ENCODE data around the gene CD96.
A peak's percentile ranks its signal among the peaks of the same experiment; 100 is the strongest.

Gene CD96

DNA sequence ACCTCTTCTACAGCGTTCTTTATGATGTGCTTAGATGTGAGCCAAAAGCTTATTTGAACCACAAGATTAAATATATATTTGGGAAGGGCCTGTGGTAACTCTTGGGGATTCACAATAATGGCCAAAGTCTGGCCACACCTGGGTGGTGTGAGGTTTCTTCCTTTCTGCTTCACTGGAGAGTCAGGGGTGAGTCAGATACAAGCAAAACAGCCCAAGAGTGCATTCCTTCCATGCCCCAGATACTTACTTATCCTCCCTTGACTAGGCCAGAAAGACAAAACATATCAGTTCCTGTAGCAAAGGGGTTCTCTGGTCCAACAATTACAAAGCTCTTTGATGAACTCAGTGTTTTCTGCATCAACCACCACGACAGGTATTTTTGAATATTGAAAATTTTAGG, 52.2 kb downstream of the CD96 start:
- no peaks in the 10 kb centered on the region for H3K36me3 ChIP-seq (ENCODE audit: control insufficient read depth, insufficient read depth, low read length)
- no peaks in the 10 kb centered on the region for H3K9me3 ChIP-seq (ENCODE audit: control insufficient read depth, low read length)
- no peak overlapping the region for H3K27ac ChIP-seq (ENCODE audit: low read depth, low read length, severe bottlenecking)
- H3K4me1 ChIP-seq (ENCODE audit: control insufficient read depth, insufficient read depth, low read length, poor library complexity, severe bottlenecking): peaks cover 40% of the 10 kb centered on the region
- no peak overlapping the region for H3K4me3 ChIP-seq (ENCODE audit: extremely low read depth, insufficient read depth, low read length, poor library complexity, severe bottlenecking)
- no CpG with 5 or more reads among the region's 2 CpGs for WGBS, 2 experiments (ENCODE audit: insufficient coverage in 2 of 2)

DNA sequence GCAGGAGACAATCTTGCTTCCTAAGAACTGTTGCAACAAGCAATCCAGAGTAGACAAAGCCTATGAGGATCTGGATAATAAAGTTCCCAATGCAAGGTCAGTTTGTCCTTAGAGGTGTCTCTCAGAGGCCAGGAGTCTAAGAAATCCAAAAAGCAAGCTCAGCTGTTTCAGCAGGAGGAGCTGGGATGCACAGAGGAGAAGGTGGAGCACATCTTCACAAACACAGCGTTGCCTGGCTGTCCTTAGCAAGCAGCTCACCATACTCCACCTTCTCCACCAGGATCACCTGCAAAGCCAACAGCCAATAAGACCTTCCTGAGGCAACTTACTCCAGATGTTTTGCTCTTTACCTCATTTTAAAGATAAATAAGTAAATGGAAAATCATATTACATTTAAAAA, 52.8 kb downstream of the CD96 start:
- Histone ChIP-seq H3K9me3 (ENCODE audit: control insufficient read depth, low read length) (no peaks in the 10 kb centered on the region), H3K4me3 (ENCODE audit: extremely low read depth, insufficient read depth, low read length, poor library complexity, severe bottlenecking) (no peak overlapping the region), H3K27ac (ENCODE audit: low read depth, low read length, severe bottlenecking) (peak overlapping the region; percentile 51), H3K36me3 (ENCODE audit: control insufficient read depth, insufficient read depth, low read length) (no peaks in the 10 kb centered on the region), H3K4me1 (ENCODE audit: control insufficient read depth, insufficient read depth, low read length, poor library complexity, severe bottlenecking) (peaks cover 36% of the 10 kb centered on the region)
- 0% methylated on average over 1 of the region's 1 CpG; no CpG with 5 or more reads in 1 of the 2 experiments for WGBS, 2 experiments (ENCODE audit: insufficient coverage in 2 of 2)

DNA sequence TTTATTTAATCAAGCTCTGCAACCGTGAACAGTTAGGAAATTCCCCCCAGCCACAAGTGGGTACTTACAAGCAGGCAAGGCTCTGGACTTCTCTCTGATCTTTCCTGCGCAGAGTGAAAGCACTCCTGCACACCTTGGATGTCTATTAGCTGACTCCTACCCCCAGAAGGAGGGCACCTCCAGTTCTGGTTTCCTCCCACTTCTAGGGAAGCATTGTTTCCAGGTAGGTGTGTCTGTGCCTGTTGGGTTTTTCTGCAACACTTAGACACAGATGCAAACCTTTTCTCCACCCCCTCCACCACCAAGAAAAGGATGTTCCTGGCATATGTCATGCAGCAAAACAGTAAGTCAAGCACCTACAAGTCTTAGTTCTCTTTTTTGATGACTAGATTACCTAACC, 53.2 kb downstream of the CD96 start, which contains the start of gene ZBED2:
Gene ZBED2 (minus strand): TSS at position 115 of the 400 bp plus-strand sequence. CDS start 1,145 bp downstream, outside the sequence.
- Histone ChIP-seq H3K4me3 (ENCODE audit: extremely low read depth, insufficient read depth, low read length, poor library complexity, severe bottlenecking) (no peak within 1 kb of the TSS), H3K9me3 (ENCODE audit: control insufficient read depth, low read length) (no peaks in the 10 kb centered on the region), H3K4me1 (ENCODE audit: control insufficient read depth, insufficient read depth, low read length, poor library complexity, severe bottlenecking) (peaks cover 33% of the 10 kb centered on the region), H3K36me3 (ENCODE audit: control insufficient read depth, insufficient read depth, low read length) (no peaks in the 10 kb centered on the region), H3K27ac (ENCODE audit: low read depth, low read length, severe bottlenecking) (peak within 1 kb of the TSS; percentile 51)
- 100% methylated on average over 1 of the region's 2 CpGs for WGBS, 2 experiments (ENCODE audit: insufficient coverage in 2 of 2)

DNA sequence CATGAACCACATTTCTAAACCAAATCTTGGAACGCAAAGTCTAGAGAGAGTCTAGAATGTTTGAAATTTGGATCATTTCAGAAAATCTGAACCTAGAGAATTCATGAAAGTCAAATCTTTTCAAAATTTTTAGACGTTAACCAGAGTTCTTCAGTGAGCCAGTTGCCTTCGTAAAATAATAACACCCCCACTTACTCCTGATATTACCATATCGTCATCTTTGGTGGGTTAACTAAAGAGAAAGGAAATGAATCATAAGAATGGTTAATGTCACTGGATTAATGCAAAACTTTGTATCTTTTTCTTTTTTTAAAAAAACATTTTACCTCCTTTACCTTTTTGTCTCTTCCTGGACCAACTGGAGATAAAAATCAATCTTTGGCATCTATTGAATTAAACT, 54.3 kb downstream of the CD96 start:
- H3K36me3 ChIP-seq (ENCODE audit: control insufficient read depth, insufficient read depth, low read length): no peaks in the 10 kb centered on the region
- peaks cover 29% of the 10 kb centered on the region for H3K4me1 ChIP-seq (ENCODE audit: control insufficient read depth, insufficient read depth, low read length, poor library complexity, severe bottlenecking)
- no peak overlapping the region for H3K27ac ChIP-seq (ENCODE audit: low read depth, low read length, severe bottlenecking)
- no CpG with 5 or more reads among the region's 4 CpGs for WGBS, 2 experiments (ENCODE audit: insufficient coverage in 2 of 2)
- no peaks in the 10 kb centered on the region for H3K9me3 ChIP-seq (ENCODE audit: control insufficient read depth, low read length)
- H3K4me3 ChIP-seq (ENCODE audit: extremely low read depth, insufficient read depth, low read length, poor library complexity, severe bottlenecking): no peak overlapping the region

DNA sequence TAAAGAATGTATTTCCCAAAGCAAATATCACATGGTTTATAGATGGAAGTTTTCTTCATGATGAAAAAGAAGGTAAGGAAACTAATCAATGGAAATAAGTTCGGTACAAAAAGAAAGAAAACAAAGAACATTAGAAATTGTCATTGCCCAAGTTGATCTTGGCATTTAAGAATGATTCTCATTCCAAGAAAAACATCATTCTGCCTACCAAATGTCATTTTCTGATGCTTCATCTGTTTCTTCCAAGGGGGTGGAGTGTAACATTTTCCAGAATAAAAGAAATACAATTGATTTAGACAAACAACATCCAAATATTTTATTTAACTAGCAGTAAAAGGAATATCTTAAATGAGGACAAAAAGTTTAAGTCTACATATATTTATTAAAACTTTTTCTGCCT, 56.1 kb downstream of the CD96 start:
- H3K4me3 ChIP-seq (ENCODE audit: extremely low read depth, insufficient read depth, low read length, poor library complexity, severe bottlenecking): no peak overlapping the region
- peaks cover 18% of the 10 kb centered on the region for H3K4me1 ChIP-seq (ENCODE audit: control insufficient read depth, insufficient read depth, low read length, poor library complexity, severe bottlenecking)
- no peaks in the 10 kb centered on the region for H3K36me3 ChIP-seq (ENCODE audit: control insufficient read depth, insufficient read depth, low read length)
- WGBS, 2 experiments (ENCODE audit: insufficient coverage in 2 of 2): 100% methylated on average over 1 of the region's 1 CpG; no CpG with 5 or more reads in 1 of the 2 experiments
- H3K9me3 ChIP-seq (ENCODE audit: control insufficient read depth, low read length): no peaks in the 10 kb centered on the region
- no peak overlapping the region for H3K27ac ChIP-seq (ENCODE audit: low read depth, low read length, severe bottlenecking)

DNA sequence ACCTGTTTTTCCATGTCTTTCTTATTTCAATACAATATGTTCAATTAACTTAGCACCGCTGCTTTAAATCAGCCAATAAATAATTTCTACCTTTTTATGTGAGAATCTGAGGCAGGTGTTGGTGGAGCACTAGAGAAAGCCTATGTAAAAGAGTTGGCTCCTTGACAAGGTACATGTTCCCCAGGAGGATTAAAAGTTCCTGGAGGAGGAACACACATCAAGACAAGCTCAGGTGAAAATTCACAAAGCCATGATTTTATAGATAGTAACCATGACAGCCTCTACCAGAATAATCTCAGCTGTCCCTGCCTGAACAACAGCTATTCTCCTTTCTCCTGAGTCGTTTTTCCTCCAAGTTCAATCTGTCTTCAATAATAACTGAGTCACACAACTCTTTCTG, 56.6 kb downstream of the CD96 start:
- Histone ChIP-seq H3K4me3 (ENCODE audit: extremely low read depth, insufficient read depth, low read length, poor library complexity, severe bottlenecking) (no peak overlapping the region), H3K36me3 (ENCODE audit: control insufficient read depth, insufficient read depth, low read length) (no peaks in the 10 kb centered on the region), H3K4me1 (ENCODE audit: control insufficient read depth, insufficient read depth, low read length, poor library complexity, severe bottlenecking) (peaks cover 14% of the 10 kb centered on the region), H3K27ac (ENCODE audit: low read depth, low read length, severe bottlenecking) (no peak overlapping the region), H3K9me3 (ENCODE audit: control insufficient read depth, low read length) (no peaks in the 10 kb centered on the region)
- 86 to 100% methylated on average over 1 of the region's 2 CpGs for WGBS, 2 experiments (ENCODE audit: insufficient coverage in 2 of 2)

DNA sequence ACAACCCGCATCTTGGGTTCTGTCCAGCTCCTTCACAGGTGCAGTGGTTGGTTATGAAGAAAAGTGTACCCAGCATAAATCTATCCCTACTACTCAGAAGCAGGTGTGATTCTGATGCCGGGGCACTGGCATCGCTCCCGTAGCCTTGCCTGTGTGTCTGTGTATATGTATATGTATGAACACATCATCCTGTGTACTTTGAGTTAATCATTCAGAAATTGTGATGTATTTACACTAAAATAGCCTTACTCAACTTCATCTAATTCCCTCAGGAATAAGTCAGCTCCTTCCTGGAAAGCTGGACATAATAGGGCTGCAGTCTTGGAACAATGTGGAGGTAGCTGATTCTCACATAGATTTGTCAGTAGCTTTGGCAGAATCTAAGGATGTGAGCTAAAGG, 59.8 kb downstream of the CD96 start:
- no peak overlapping the region for H3K4me3 ChIP-seq (ENCODE audit: extremely low read depth, insufficient read depth, low read length, poor library complexity, severe bottlenecking)
- H3K4me1 ChIP-seq (ENCODE audit: control insufficient read depth, insufficient read depth, low read length, poor library complexity, severe bottlenecking): no peaks in the 10 kb centered on the region
- H3K9me3 ChIP-seq (ENCODE audit: control insufficient read depth, low read length): no peaks in the 10 kb centered on the region
- H3K27ac ChIP-seq (ENCODE audit: low read depth, low read length, severe bottlenecking): no peak overlapping the region
- WGBS, 2 experiments (ENCODE audit: insufficient coverage in 2 of 2): no CpG with 5 or more reads among the region's 4 CpGs
- no peaks in the 10 kb centered on the region for H3K36me3 ChIP-seq (ENCODE audit: control insufficient read depth, insufficient read depth, low read length)

DNA sequence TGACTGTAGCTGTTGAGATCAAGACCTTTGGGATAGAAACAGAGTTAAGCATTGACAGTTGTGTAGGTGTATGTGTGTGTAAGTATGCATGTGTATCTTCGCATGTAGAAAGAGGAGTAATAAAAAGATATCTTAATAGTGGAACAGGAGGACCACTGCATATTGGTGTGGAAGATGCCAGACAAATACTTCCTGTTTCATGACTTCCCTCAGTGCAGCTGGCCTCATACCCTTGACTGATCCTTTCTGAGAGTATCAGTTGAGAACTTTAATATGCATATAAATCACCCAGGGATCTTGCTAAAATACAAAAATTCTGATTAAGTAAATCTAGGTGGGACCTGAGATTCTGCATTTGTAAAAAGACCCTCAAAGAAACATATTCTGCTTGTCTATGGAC, 61.7 kb downstream of the CD96 start:
- no peaks in the 10 kb centered on the region for H3K9me3 ChIP-seq (ENCODE audit: control insufficient read depth, low read length)
- H3K4me1 ChIP-seq (ENCODE audit: control insufficient read depth, insufficient read depth, low read length, poor library complexity, severe bottlenecking): no peaks in the 10 kb centered on the region
- WGBS, 2 experiments (ENCODE audit: insufficient coverage in 2 of 2): 86 to 100% methylated on average over 1 of the region's 1 CpG
- H3K4me3 ChIP-seq (ENCODE audit: extremely low read depth, insufficient read depth, low read length, poor library complexity, severe bottlenecking): no peak overlapping the region
- no peak overlapping the region for H3K27ac ChIP-seq (ENCODE audit: low read depth, low read length, severe bottlenecking)
- H3K36me3 ChIP-seq (ENCODE audit: control insufficient read depth, insufficient read depth, low read length): no peaks in the 10 kb centered on the region

DNA sequence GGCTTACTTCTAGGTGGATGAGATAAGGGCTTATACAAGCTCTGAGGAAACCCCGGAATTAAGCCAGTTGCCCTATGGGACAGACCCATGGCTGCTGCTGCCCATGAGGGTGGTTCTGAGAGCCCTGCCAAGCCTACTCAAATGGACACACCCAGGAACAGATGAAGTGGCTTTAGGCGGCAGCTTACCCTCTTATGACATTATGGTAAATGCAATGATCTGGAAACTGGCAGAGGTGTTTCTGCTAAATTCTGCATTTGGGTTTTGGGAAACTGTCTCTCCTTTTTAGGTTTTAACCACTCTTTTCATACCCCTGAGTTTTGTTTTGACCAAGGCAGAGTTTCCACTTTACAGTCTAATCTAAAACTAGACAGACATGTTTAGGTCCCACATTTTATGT, 62.1 kb downstream of the CD96 start:
- H3K9me3 ChIP-seq (ENCODE audit: control insufficient read depth, low read length): no peaks in the 10 kb centered on the region
- no peak overlapping the region for H3K4me3 ChIP-seq (ENCODE audit: extremely low read depth, insufficient read depth, low read length, poor library complexity, severe bottlenecking)
- no peaks in the 10 kb centered on the region for H3K36me3 ChIP-seq (ENCODE audit: control insufficient read depth, insufficient read depth, low read length)
- 89 to 90% methylated on average over 2 of the region's 2 CpGs for WGBS, 2 experiments (ENCODE audit: insufficient coverage in 2 of 2)
- no peaks in the 10 kb centered on the region for H3K4me1 ChIP-seq (ENCODE audit: control insufficient read depth, insufficient read depth, low read length, poor library complexity, severe bottlenecking)
- H3K27ac ChIP-seq (ENCODE audit: low read depth, low read length, severe bottlenecking): no peak overlapping the region

DNA sequence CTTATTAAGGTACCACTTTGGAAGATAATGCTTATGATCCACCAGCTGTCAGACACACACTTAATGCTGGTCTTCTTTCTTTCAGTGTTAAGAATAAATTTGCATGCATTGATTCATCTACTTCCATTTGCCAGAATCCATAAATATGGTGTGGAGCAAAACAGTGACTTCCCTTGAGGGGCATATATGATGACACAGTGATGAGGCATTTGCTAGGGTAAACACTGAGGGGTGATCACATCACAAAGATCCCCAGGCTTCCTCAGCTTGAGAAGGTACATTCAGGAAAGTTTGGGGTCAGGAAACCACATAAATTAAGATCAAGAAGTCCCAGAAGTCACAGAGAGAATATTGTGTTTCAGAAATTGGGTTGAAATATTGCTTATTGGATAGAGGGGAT, 63.0 kb downstream of the CD96 start:
- H3K4me1 ChIP-seq (ENCODE audit: control insufficient read depth, insufficient read depth, low read length, poor library complexity, severe bottlenecking): no peaks in the 10 kb centered on the region
- H3K36me3 ChIP-seq (ENCODE audit: control insufficient read depth, insufficient read depth, low read length): no peaks in the 10 kb centered on the region
- no peak overlapping the region for H3K4me3 ChIP-seq (ENCODE audit: extremely low read depth, insufficient read depth, low read length, poor library complexity, severe bottlenecking)
- H3K9me3 ChIP-seq (ENCODE audit: control insufficient read depth, low read length): no peaks in the 10 kb centered on the region
- H3K27ac ChIP-seq (ENCODE audit: low read depth, low read length, severe bottlenecking): no peak overlapping the region

DNA sequence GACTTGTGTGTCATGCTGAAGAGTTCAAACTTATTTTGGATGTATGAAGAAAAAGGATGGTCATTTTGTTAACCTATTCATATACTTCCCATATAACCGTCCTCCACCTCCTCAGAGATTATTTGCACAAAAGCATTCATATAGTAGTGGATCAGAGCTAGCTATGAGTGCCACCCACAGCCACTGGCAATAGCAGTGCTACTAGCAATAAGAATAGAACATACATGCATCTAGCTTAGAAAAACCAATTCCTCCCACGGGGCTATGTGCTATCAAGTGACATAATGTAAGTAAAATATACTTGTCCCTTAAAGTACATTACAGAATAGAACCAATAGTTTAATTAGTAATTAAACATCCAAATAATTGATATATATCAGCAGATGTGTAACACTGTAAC, 63.5 kb downstream of the CD96 start:
- no peaks in the 10 kb centered on the region for H3K4me1 ChIP-seq (ENCODE audit: control insufficient read depth, insufficient read depth, low read length, poor library complexity, severe bottlenecking)
- H3K36me3 ChIP-seq (ENCODE audit: control insufficient read depth, insufficient read depth, low read length): no peaks in the 10 kb centered on the region
- H3K4me3 ChIP-seq (ENCODE audit: extremely low read depth, insufficient read depth, low read length, poor library complexity, severe bottlenecking): no peak overlapping the region
- no peaks in the 10 kb centered on the region for H3K9me3 ChIP-seq (ENCODE audit: control insufficient read depth, low read length)
- 83% methylated on average over 1 of the region's 2 CpGs; no CpG with 5 or more reads in 1 of the 2 experiments for WGBS, 2 experiments (ENCODE audit: insufficient coverage in 2 of 2)
- no peak overlapping the region for H3K27ac ChIP-seq (ENCODE audit: low read depth, low read length, severe bottlenecking)
